ENCODE measurements around the gene TPD52L1.

The TPD52L1 gene

DNA sequence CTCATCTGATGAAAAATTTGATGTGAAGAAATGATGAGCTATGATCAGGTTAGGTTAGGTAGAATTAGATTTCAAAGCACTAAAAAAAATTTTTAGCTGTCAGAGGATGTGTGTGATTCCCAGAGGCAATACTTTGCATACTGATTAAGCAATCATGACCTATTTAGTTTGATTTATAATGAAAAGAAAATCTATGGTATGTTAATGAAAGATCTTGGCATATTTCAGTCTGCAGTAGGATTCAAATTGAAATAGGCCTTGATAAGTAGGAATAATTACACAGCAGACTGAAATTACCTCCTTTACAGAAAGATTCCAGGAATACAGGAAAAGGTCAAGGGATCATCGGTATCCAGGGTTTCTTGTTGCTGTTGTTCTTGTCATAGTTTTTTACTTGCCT, 78.9 kb downstream of the TPD52L1 start:
- no peak overlapping the region for H3K4me3 ChIP-seq (ENCODE audit: control insufficient read depth, low read depth, low read length)
- TF ChIP-seq, protein P1, sequence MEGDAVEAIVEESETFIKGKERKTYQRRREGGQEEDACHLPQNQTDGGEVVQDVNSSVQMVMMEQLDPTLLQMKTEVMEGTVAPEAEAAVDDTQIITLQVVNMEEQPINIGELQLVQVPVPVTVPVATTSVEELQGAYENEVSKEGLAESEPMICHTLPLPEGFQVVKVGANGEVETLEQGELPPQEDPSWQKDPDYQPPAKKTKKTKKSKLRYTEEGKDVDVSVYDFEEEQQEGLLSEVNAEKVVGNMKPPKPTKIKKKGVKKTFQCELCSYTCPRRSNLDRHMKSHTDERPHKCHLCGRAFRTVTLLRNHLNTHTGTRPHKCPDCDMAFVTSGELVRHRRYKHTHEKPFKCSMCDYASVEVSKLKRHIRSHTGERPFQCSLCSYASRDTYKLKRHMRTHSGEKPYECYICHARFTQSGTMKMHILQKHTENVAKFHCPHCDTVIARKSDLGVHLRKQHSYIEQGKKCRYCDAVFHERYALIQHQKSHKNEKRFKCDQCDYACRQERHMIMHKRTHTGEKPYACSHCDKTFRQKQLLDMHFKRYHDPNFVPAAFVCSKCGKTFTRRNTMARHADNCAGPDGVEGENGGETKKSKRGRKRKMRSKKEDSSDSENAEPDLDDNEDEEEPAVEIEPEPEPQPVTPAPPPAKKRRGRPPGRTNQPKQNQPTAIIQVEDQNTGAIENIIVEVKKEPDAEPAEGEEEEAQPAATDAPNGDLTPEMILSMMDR (conservative IDR thresholded peaks at IDR 0.05; ENCODE audit: control insufficient read depth, insufficient read depth, low read depth, low read length): no peak
- peak; percentile 25 for DNase-seq (ENCODE audit: low read depth)

DNA sequence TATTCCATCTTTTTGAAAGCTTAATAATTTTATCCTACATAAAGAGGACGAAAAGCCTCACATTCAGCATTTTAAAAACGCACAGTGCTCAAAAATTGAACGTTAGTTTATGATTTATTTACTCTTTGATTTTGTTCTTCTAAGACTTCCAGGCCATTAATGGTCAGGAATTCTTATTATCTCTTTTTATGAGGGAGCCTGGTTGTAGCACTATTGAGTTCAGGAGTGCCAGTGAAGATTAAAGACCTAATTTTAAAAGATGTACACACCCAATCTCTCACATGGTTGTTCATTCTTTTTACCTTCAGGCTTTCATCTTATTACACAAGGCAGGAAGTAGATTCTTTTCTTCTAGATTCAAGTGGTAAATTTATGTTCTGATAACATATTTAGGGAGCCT, 79.6 kb downstream of the TPD52L1 start:
- TF ChIP-seq, protein P1 (conservative IDR thresholded peaks at IDR 0.05; ENCODE audit: control insufficient read depth, insufficient read depth, low read depth, low read length): no peak
- no peak for DNase-seq (ENCODE audit: low read depth)
- H3K4me3 ChIP-seq (ENCODE audit: control insufficient read depth, low read depth, low read length): no peak overlapping the region

DNA sequence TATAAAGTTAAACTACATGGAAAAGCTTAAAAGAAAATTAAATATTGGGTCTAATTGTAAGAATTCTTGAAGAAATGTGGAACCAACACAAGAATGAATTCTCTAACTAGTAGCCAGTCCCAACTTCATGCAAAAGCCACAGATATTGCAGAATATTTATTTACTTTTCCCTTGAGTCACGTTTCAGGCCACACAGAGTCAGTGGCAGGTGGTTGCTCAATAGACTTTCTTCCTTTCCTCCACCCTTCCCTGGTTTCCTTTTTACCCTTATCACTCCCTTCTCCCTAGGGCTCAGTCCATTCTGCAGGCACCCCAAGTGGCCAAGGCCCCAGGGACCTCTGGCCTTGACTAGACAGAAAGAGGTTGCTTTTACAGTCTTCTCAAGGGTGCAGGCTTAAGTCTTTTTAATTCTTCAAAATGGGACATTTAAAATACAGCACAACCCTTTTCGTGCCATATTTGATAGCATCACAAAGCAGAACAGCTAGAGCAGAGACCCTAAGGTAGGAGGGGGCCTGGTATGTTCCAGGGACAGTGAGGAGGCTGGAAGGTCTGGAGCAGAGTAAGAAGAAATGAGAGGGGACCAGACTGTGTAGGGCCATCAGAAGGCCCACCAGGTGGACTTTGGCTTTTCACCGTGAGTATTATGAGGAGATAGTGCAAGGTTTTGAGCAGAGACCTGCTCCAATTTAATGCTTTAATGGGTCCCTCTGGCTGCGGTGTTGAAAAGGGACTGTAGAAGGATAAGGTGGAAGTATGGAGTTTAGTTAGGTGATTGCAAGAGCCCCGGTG, 83.2 kb downstream of the TPD52L1 start:
- H3K4me3 ChIP-seq (ENCODE audit: control insufficient read depth, low read depth, low read length): no peak overlapping the region
- TF ChIP-seq, protein P1 (conservative IDR thresholded peaks at IDR 0.05; ENCODE audit: control insufficient read depth, insufficient read depth, low read depth, low read length): no peak
- DNase-seq (ENCODE audit: low read depth): peak; percentile 51

DNA sequence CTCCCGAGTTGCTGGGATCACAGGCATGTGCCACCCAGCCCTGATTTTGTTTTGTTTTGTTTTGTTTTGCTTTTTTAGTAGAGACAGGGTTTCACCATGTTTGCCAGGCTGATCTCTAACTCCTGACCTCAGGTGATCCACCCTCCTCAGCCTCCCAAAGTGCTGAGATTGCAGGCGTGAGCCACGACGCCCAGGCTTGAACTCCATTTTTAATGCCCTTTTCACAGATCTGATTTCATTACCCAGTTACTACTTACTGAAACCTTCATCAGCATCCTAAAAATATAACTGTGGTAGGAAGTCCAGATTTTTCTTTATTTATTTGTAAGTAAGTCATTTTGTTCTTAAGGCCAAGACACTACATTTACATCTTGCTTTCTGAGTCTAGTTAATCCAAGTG, 84.2 kb downstream of the TPD52L1 start:
- TF ChIP-seq, protein P1 (conservative IDR thresholded peaks at IDR 0.05; ENCODE audit: control insufficient read depth, insufficient read depth, low read depth, low read length): no peak
- no peak overlapping the region for H3K4me3 ChIP-seq (ENCODE audit: control insufficient read depth, low read depth, low read length)
- DNase-seq (ENCODE audit: low read depth): no peak

DNA sequence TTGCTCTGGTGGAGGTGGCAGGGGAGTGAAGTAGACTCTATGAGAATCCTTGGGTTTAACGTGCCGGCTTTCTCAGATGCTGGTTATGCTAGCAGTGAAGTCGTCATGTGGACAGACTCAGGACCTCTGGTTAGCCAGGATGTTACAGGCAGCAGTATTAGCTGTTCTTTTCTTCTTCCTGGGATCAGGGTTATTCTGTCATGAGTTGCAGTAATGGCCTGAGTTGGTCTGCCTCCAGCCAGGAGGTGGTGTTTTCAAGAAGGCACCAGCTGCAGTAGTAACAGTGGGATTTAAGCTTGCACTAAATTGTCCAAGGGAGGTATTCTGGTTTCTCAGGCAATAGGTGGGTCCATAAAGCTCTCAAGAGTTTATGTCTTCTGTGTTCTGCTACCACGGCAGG, 91.5 kb downstream of the TPD52L1 start:
- TF ChIP-seq, protein P1 (conservative IDR thresholded peaks at IDR 0.05; ENCODE audit: control insufficient read depth, insufficient read depth, low read depth, low read length): no peak
- no peak overlapping the region for H3K4me3 ChIP-seq (ENCODE audit: control insufficient read depth, low read depth, low read length)

DNA sequence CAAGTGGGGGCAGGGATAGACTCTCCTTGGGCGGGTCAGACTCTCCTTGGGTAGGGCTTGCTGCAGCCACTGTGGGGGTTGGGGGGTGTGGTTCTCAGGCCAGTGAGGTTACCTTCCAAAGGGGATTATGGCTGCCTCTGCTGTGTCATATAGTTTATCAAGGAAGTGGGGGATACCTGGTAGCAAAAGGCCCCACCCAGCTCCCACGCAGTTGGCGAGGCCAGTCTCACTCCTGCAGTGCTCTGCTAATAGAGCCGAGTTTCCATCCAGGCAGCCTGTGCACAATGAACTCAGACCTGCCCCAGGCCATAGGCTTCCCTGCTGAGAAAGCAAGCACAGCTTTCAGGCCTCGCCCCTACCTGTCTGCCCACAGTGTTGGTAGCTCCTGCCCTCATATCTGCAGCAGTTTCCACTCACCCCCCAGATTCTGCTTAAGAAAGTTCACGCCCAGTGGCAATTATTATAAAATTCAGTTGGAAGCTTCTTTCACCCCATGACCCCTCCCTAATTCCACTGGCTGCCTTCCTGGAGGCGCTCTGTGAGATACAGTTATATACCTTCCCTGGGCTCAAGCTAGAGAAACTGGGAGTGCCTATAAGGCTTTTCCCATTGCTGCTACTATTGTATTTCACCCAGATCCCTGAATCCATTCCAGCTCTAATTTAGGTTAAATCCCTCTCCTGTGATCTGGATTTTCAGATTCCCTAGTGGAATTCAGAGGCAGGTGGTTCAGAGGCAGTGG, 92.1 kb downstream of the TPD52L1 start:
- TF ChIP-seq, protein P1 (conservative IDR thresholded peaks at IDR 0.05; ENCODE audit: control insufficient read depth, insufficient read depth, low read depth, low read length): no peak
- no peak for DNase-seq (ENCODE audit: low read depth)
- no peak overlapping the region for H3K4me3 ChIP-seq (ENCODE audit: control insufficient read depth, low read depth, low read length)

More for the DNA sequence above, 91.5 kb downstream of the TPD52L1 start:
- no peak for DNase-seq (ENCODE audit: low read depth)

Data from fibroblast of mammary gland (primary cell).